Measurements from ENCODE around the gene CDYL2. TPM values are rescaled to one million over a fixed set of nuclear protein-coding genes. Genes with fewer than 3 reads are reported as not detected.

Gene CDYL2
- total RNA-seq, 1 donor from 2014 or later, result 3.0 TPM

GRCh38 chr16:80599466-80599865, 204.9 kb downstream of the CDYL2 start:
- Mint-ChIP-seq H3K4me3 (no peak overlapping the region), H3K27ac (no peak overlapping the region), H3K4me1 (no peaks in the 10 kb centered on the region), H3K36me3 (no peaks in the 10 kb centered on the region), H3K9me3 (peaks cover 18% of the 10 kb centered on the region), H3K27me3 (ENCODE audit: low read depth) (peaks cover 12% of the 10 kb centered on the region)
- no peak for DNase-seq (ENCODE audit: low spot score in 2 of 2, unreplicated experiment in 2 of 2)
- TF ChIP-seq CTCF (IDR thresholded peaks at IDR 0.05; ENCODE audit: unreplicated experiment), result no peak

DNA sequence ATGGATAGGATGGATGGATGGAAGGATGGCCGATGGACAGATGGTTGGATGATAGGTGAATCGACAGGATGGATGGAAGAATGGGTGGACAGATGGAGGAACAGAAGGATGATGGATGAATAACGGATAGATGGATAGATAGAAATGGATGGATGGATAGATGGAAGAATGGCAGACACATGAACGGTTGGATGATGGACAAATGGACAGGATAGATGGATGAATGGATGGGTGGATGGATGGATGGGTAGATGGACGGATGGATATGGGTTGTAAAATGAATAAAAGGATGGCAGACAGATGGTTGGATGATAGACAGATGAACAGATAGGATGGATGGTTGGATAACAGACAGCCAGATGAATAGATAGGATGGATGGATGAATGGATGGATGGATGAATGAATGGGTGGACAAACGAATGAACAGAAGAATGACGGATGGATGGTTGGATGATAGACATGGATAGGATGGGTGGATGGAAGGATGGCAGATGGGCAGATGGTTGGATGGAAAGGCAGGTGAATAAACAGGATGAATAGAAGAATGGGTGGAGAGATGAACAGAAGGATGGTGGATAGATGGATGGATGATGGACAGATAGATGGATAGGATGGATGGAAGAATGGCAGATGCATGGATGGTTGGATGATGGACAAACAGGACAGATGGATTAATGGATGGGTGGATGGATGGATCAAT, 207.7 kb downstream of the CDYL2 start:
- Mint-ChIP-seq H3K9me3 (peaks cover 29% of the 10 kb centered on the region), H3K36me3 (no peaks in the 10 kb centered on the region), H3K4me1 (no peaks in the 10 kb centered on the region), H3K4me3 (no peak overlapping the region), H3K27ac (no peak overlapping the region), H3K27me3 (ENCODE audit: low read depth) (peaks cover 7% of the 10 kb centered on the region)
- no peak for TF ChIP-seq CTCF (IDR thresholded peaks at IDR 0.05; ENCODE audit: unreplicated experiment)
- no peak for DNase-seq (ENCODE audit: low spot score in 2 of 2, unreplicated experiment in 2 of 2)

DNA sequence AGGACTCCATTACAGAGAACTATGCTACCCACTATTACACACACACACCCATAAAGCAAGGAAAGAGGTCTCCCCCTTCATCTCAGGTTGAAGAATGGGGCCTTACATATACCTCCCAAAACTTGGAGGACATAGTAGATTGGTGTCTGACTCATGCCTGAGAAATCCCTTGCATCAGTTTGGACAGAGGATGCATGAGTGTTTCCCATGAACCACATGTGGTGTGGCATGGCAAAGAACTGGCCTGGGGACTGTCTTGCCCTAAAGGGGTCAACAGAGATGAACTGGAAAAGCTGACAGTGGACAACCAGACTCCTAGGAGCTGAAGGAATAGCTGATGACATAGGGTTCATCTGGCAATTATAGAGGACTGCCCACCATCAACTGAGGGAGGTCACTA, 209.6 kb downstream of the CDYL2 start:
- TF ChIP-seq CTCF (IDR thresholded peaks at IDR 0.05; ENCODE audit: unreplicated experiment), result no peak
- no peak overlapping the region for H3K27ac Mint-ChIP-seq
- peaks cover 36% of the 10 kb centered on the region for H3K9me3 Mint-ChIP-seq
- no peaks in the 10 kb centered on the region for H3K36me3 Mint-ChIP-seq
- no peak for DNase-seq (ENCODE audit: low spot score in 2 of 2, unreplicated experiment in 2 of 2)
- no peaks in the 10 kb centered on the region for H3K4me1 Mint-ChIP-seq
- H3K27me3 Mint-ChIP-seq (ENCODE audit: low read depth), result no peaks in the 10 kb centered on the region
- H3K4me3 Mint-ChIP-seq, result no peak overlapping the region

GRCh38 chr16:80592273-80592672, 212.1 kb downstream of the CDYL2 start:
- no peak for DNase-seq (ENCODE audit: low spot score in 2 of 2, unreplicated experiment in 2 of 2)
- no peaks in the 10 kb centered on the region for H3K36me3 Mint-ChIP-seq
- peaks cover 5% of the 10 kb centered on the region for H3K27me3 Mint-ChIP-seq (ENCODE audit: low read depth)
- no peak overlapping the region for H3K27ac Mint-ChIP-seq
- H3K4me1 Mint-ChIP-seq, result no peaks in the 10 kb centered on the region
- no peak for TF ChIP-seq CTCF (IDR thresholded peaks at IDR 0.05; ENCODE audit: unreplicated experiment)
- H3K9me3 Mint-ChIP-seq, result peaks cover 36% of the 10 kb centered on the region
- no peak overlapping the region for H3K4me3 Mint-ChIP-seq

GRCh38 chr16:80591071-80591915, 213.1 kb downstream of the CDYL2 start:
- peaks cover 27% of the 10 kb centered on the region for H3K9me3 Mint-ChIP-seq
- no peak for TF ChIP-seq CTCF (IDR thresholded peaks at IDR 0.05; ENCODE audit: unreplicated experiment)
- H3K4me1 Mint-ChIP-seq, result no peaks in the 10 kb centered on the region
- H3K36me3 Mint-ChIP-seq, result no peaks in the 10 kb centered on the region
- peaks cover 5% of the 10 kb centered on the region for H3K27me3 Mint-ChIP-seq (ENCODE audit: low read depth)
- no peak for DNase-seq (ENCODE audit: low spot score in 2 of 2, unreplicated experiment in 2 of 2)
- no peak overlapping the region for H3K27ac Mint-ChIP-seq
- no peak overlapping the region for H3K4me3 Mint-ChIP-seq
